Endothelial cell (in vitro differentiated cells): ENCODE results near the gene PEA15. TPM values are rescaled to one million over a fixed set of nuclear protein-coding genes. Genes with fewer than 3 reads are reported as not detected.

ENCODE experiments used
- DNase-seq: peaks from one replicate; pipeline ENCODE4 v3.0.0; 2021; ENCODE audit warnings: low spot score
- H3K27ac Mint-ChIP-seq: one replicate; pipeline ENCODE4 v1.8.0; 2021; ENCODE audit warnings: mixed read lengths, inconsistent platforms; ENCODE audit not compliant: unreplicated experiment
- H3K27me3 Mint-ChIP-seq: one replicate; pipeline ENCODE4 v1.8.0; 2021; ENCODE audit warnings: mild to moderate bottlenecking, moderate library complexity, mixed read lengths, inconsistent platforms; ENCODE audit not compliant: unreplicated experiment
- H3K36me3 Mint-ChIP-seq: one replicate; pipeline ENCODE4 v1.8.0; 2021; ENCODE audit warnings: mild to moderate bottlenecking, low read depth, mixed read lengths, inconsistent platforms; ENCODE audit not compliant: unreplicated experiment
- H3K4me1 Mint-ChIP-seq: one replicate; pipeline ENCODE4 v1.8.0; 2021; ENCODE audit warnings: mild to moderate bottlenecking, mixed read lengths, inconsistent platforms; ENCODE audit not compliant: unreplicated experiment
- H3K4me3 Mint-ChIP-seq: one replicate; pipeline ENCODE4 v1.8.0; 2021; ENCODE audit warnings: mild to moderate bottlenecking, mixed read lengths, inconsistent platforms; ENCODE audit not compliant: unreplicated experiment
- H3K9me3 Mint-ChIP-seq: one replicate; pipeline ENCODE4 v1.8.0; 2021; ENCODE audit warnings: mixed read lengths, inconsistent platforms; ENCODE audit not compliant: unreplicated experiment
- CTCF ChIP-seq: fragments of 200-600 bp; sonication (generic); IDR thresholded peaks from one replicate; pipeline ENCODE4 v1.5.0; 2021; ENCODE audit warnings: antibody characterized with exemption; ENCODE audit not compliant: unreplicated experiment
- total RNA-seq: library from RNA; stranded (reverse); fragmentation: NEBNext Ultra II Directional; extraction: Animal tissue kit (Norgen Biotek cat#: 25700); gene quantifications from one replicate; pipeline ENCODE4 v1.2.1, GENCODE V29; 2021; ENCODE audit not compliant: unreplicated experiment

The PEA15 gene
- total RNA-seq, 1 donor from 2014 or later, result 593 TPM

GRCh38 chr1:160207118-160207650 lies 2.0 kb downstream of the PEA15 start:
- H3K27me3 Mint-ChIP-seq, result peaks cover 32% of the 10 kb centered on the region
- H3K27ac Mint-ChIP-seq, result peak overlapping the region; percentile 95
- peak overlapping the region; percentile 89 for H3K4me3 Mint-ChIP-seq
- no peak for TF ChIP-seq CTCF
- H3K4me1 Mint-ChIP-seq, result peaks cover 80% of the 10 kb centered on the region
- no peak for DNase-seq
- H3K36me3 Mint-ChIP-seq, result peaks cover 48% of the 10 kb centered on the region
- H3K9me3 Mint-ChIP-seq, result no peaks in the 10 kb centered on the region

GRCh38 chr1:160207771-160208556 lies 2.8 kb downstream of the PEA15 start:
- no peaks in the 10 kb centered on the region for H3K9me3 Mint-ChIP-seq
- peaks cover 81% of the 10 kb centered on the region for H3K4me1 Mint-ChIP-seq
- peak overlapping the region; percentile 89 for H3K4me3 Mint-ChIP-seq
- H3K36me3 Mint-ChIP-seq, result peaks cover 56% of the 10 kb centered on the region
- no peak for TF ChIP-seq CTCF
- H3K27me3 Mint-ChIP-seq, result peaks cover 32% of the 10 kb centered on the region
- peak; percentile 60 for DNase-seq
- H3K27ac Mint-ChIP-seq, result peak overlapping the region; percentile 95

DNA sequence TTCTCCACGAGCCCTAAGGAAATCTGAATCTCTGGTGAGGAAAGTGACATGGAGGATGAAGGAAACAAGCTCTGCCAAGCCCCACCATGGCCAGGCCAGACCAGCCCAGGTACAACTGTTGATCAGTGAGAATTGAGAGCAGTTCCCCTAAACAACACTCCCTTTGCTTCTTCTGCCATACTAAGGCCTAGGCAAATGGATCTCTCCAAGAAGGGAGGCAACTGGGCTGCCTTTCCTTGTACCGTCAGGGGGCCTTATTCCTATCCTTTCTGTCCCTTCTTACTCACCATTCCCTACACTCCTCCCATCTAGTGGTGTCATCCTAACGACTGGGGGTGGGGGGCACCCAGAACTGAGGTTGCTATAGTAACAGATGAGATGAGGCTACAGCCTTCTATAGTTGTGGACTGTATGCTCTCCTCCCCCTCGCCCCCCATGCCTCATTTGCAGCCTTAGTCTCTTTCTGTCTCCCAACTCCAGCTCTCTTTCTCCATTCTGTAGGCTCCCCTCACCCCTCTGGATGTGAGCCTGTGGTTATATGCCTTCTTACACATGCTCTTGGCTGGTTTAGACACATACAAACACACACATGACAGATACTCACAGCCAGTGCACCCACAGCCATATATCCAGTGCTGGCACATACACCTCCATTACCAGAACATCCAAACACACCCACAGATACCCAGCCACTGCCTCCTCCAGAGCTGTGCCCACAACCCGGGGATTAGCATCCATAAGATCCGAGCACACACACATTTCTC lies 3.6 kb downstream of the PEA15 start:
- no peak for TF ChIP-seq CTCF
- H3K27me3 Mint-ChIP-seq, result peaks cover 32% of the 10 kb centered on the region
- peak overlapping the region; percentile 95 for H3K27ac Mint-ChIP-seq
- peaks cover 63% of the 10 kb centered on the region for H3K36me3 Mint-ChIP-seq
- no peak for DNase-seq
- peak overlapping the region; percentile 89 for H3K4me3 Mint-ChIP-seq
- H3K4me1 Mint-ChIP-seq, result peaks cover 87% of the 10 kb centered on the region
- no peaks in the 10 kb centered on the region for H3K9me3 Mint-ChIP-seq

DNA sequence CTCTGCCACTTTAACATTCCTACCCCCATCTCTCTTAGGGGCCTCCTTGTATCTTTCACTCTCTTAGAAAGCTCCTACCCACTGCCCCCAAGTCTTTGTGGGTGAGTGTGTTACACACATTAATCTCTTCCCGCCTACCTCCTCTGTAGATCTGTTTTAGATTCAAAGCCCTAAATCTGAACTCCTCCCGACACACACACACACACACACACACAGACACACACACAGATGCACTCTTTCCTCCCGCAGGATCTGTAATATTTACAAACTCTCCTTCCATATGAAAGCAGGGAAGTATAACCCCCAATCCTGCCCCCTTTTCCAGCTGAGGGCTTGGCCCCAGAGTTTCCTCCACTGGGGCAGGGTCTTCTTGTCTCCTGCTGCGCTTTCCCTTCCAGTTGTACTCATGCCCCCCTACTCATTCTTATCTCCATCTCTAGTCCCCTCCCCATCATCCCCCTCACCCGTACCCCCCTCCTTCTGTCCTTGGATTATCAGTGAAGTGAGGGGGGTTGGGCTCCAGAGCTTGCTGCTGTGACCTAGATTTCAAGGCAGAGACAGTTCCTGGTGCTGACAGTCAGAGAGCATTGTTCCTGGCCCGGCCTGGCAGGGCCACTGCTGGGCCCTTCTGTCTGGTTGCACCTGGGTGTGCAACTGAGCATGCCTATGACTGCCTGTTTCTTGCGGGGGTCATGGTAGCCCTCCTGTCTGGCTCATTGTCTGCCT lies 4.3 kb downstream of the PEA15 start:
- peaks cover 88% of the 10 kb centered on the region for H3K4me1 Mint-ChIP-seq
- H3K36me3 Mint-ChIP-seq, result peaks cover 71% of the 10 kb centered on the region
- H3K27ac Mint-ChIP-seq, result peak overlapping the region; percentile 95
- peaks cover 29% of the 10 kb centered on the region for H3K27me3 Mint-ChIP-seq
- H3K4me3 Mint-ChIP-seq, result peak overlapping the region; percentile 89
- H3K9me3 Mint-ChIP-seq, result no peaks in the 10 kb centered on the region
- DNase-seq, result no peak
- TF ChIP-seq CTCF, result no peak
